Measurements from ENCODE around the gene CDH13.

DNA sequence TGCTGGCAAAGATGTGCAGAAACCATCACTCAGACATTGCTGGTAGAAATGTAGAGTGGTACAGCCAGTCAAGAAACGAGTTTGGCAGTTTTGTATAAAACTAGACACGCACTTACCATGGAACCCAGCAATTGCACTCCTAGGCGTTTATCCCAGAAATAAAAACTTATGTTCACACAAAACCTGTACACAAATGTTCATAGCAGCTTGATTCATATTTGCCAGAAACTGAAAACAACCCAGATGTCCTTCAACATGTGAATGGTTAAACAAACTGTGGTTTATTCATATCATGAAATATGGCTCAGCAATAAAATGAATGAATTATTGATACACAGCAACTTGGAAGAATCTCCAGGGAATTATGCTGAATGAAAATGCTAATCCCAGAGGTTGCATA, 570.0 kb downstream of the CDH13 start:
- TF ChIP-seq, protein P1, sequence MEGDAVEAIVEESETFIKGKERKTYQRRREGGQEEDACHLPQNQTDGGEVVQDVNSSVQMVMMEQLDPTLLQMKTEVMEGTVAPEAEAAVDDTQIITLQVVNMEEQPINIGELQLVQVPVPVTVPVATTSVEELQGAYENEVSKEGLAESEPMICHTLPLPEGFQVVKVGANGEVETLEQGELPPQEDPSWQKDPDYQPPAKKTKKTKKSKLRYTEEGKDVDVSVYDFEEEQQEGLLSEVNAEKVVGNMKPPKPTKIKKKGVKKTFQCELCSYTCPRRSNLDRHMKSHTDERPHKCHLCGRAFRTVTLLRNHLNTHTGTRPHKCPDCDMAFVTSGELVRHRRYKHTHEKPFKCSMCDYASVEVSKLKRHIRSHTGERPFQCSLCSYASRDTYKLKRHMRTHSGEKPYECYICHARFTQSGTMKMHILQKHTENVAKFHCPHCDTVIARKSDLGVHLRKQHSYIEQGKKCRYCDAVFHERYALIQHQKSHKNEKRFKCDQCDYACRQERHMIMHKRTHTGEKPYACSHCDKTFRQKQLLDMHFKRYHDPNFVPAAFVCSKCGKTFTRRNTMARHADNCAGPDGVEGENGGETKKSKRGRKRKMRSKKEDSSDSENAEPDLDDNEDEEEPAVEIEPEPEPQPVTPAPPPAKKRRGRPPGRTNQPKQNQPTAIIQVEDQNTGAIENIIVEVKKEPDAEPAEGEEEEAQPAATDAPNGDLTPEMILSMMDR (IDR thresholded peaks at IDR 0.05; ENCODE audit: low read depth, low read length, poor library complexity, severe bottlenecking): no peak
- no peak for TF ChIP-seq EZH2phosphoT487 (IDR thresholded peaks at IDR 0.05; ENCODE audit: borderline replicate concordance, low read length)

Data from DOHH2 (cell line).